ENCODE results near the gene MANBA.

GRCh38 chr4:102604222-102604940 lies 156.4 kb downstream of the MANBA start:
- TF ChIP-seq CTCF (IDR thresholded peaks at IDR 0.05) (no peak), POLR2A (IDR thresholded peaks at IDR 0.05) (no peak)
